Stimulated activated effector memory CD8-positive, alpha-beta T cell treated with anti-CD3 and anti-CD28 coated beads, Interleukin-12 subunit alpha, Interleukin-12 subunit beta, amount 100 ng/mL, for 72 hours (primary cell): ENCODE data around the gene SBK3.

ENCODE experiments used
- ATAC-seq: fragments of 150-1000 bp; cut with Tn5 transposase; 2 replicates; pipeline ENCODE4 v1.10.0; 2021
- DNase-seq, 2 donors: peaks; one replicate each; pipeline ENCODE4 v3.0.0; 2021 to 2022; ENCODE audit warnings: low spot score in 2 of 2
- H3K27ac Mint-ChIP-seq: one replicate; pipeline ENCODE4 v1.8.0; 2022; ENCODE audit warnings: mild to moderate bottlenecking, mixed read lengths
- H3K36me3 Mint-ChIP-seq: one replicate; pipeline ENCODE4 v1.8.0; 2022; ENCODE audit warnings: mild to moderate bottlenecking, mixed read lengths
- H3K4me1 Mint-ChIP-seq: one replicate; pipeline ENCODE4 v1.8.0; 2022; ENCODE audit warnings: mixed read lengths
- H3K4me3 Mint-ChIP-seq: one replicate; pipeline ENCODE4 v1.8.0; 2022; ENCODE audit warnings: mild to moderate bottlenecking, mixed read lengths
- H3K9me3 Mint-ChIP-seq: one replicate; pipeline ENCODE4 v1.8.0; 2022; ENCODE audit warnings: mixed read lengths

The SBK3 gene

DNA sequence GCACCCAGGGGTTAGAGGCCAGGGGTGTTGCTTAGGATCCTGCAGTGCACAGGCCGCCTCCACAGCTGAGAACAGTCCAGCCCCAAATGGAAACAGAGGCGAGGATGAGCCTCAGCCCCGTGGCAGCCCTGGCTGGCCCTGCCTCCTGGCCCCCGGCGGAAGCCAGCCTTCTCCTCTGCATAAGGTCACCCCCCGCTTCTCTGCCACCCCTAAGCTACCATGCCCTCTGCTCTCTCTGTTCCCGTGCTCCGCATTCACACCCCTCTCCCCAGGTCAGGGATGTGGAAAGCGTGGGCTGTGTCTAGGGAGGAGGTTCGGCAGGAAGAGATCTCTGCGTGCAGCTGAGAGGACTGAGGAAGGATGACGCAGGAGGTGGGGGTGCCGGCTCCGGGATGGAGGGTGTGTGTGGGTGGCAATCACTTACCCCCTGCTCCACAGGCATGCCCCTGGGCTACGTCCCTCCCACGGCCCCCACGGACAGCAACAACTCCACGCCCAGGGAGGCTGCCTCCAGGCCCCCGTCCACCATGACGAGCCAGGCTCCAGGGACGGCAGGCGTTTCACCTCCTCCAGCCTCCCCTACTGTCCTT is 51.1 kb downstream of the SBK3 start:
- Mint-ChIP-seq H3K4me3 (peak overlapping the region; percentile 31), H3K27ac (peak overlapping the region; percentile 32)

DNA sequence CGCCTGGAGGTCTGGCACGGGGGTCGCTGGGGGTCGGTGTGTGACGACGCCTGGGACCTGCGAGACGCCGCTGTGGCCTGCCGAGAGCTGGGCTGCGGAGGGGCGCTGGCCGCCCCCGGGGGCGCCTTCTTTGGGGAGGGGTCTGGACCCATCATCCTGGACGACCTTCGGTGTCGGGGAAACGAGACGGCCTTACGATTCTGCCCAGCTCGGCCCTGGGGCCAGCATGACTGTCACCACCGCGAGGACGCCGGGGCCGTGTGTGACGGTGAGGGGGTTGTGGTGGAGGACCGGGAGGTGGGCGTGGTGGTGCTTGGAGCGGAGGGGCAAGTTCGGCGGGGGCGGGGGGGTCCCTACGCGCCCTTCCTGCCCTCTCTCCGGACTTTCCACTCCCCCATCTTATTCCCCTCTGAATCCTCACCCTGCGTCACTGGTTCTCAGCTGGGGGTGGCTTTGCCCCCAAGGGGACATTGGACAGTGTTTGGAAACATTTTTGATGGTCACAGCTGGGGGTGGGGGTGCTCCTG is 51.6 kb downstream of the SBK3 start:
- H3K27ac Mint-ChIP-seq = peak overlapping the region; percentile 32
- no peaks in the 10 kb centered on the region for H3K36me3 Mint-ChIP-seq
- no peaks in the 10 kb centered on the region for H3K4me1 Mint-ChIP-seq
- no peaks in the 10 kb centered on the region for H3K9me3 Mint-ChIP-seq
- peak overlapping the region; percentile 31 for H3K4me3 Mint-ChIP-seq
- DNase-seq (no peak), ATAC-seq (no peak)

More for the DNA sequence above, 51.1 kb downstream of the SBK3 start:
- Mint-ChIP-seq H3K36me3 (no peaks in the 10 kb centered on the region), H3K9me3 (no peaks in the 10 kb centered on the region), H3K4me1 (no peaks in the 10 kb centered on the region)
- DNase-seq = no peak
- peak; percentile 42 for ATAC-seq

DNA sequence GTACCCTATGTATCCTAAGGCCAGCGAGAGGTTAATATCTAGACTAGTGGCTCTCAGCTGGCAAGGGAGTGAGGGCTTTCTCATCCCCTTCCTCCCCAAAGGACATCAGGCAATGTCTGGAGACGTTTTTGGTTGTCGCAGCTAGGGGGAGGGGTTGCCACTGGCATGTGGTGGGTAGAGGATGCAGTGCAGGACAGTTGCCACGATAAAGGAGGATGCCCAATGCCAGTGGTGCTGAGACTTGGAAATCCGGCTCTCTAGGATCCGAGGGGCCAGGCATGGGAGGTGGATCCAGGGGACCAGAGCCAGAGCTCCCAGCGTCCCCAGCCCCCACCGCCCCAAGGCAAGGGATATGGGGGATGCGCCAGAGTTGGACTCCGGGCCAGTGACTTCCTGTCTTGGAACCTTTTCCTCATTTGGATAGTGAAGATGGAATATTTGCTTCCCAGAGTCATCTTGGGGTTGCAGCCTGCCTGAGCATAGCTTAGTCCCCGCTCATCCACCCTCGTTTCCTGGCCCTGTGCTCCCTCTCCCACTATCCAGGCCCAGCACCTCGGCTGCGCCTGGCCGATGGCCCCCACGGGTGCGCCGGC is 52.2 kb downstream of the SBK3 start:
- Mint-ChIP-seq H3K9me3 (no peaks in the 10 kb centered on the region), H3K4me1 (no peaks in the 10 kb centered on the region), H3K36me3 (no peaks in the 10 kb centered on the region), H3K27ac (no peak overlapping the region), H3K4me3 (no peak overlapping the region)
- ATAC-seq (no peak), DNase-seq (no peak)

DNA sequence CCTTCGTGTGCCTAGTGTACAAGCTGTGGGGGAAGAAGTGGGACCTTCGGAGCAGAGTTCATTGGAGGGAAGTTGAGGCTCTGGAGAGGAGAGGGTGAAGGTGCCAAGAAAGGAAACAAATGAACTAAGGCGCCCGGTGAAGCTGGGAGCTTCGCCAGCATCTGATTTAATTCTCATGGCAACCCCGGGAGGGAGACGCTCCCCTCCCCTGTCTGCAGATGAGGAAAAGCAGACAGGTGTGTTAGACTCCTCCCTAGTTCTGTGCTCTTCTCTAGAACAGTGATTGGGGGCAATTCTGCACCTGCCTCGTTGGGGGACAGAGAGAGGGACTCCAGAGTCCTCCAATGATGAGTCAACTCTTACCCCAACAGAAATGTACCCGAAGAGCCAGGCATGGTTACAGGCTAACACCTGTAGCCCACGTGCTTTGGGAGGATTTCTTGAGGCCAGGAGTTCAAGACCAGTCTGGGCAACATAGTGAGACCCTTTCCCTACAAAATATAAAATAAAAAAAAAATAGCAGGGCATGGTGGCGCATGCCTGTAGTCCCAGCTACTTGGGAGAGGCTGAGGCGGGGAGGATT is 52.9 kb downstream of the SBK3 start:
- Mint-ChIP-seq H3K4me1 (peaks cover 6% of the 10 kb centered on the region), H3K4me3 (no peak overlapping the region), H3K36me3 (peaks cover 4% of the 10 kb centered on the region), H3K27ac (no peak overlapping the region), H3K9me3 (no peaks in the 10 kb centered on the region)
- no peak for DNase-seq
- no peak for ATAC-seq

DNA sequence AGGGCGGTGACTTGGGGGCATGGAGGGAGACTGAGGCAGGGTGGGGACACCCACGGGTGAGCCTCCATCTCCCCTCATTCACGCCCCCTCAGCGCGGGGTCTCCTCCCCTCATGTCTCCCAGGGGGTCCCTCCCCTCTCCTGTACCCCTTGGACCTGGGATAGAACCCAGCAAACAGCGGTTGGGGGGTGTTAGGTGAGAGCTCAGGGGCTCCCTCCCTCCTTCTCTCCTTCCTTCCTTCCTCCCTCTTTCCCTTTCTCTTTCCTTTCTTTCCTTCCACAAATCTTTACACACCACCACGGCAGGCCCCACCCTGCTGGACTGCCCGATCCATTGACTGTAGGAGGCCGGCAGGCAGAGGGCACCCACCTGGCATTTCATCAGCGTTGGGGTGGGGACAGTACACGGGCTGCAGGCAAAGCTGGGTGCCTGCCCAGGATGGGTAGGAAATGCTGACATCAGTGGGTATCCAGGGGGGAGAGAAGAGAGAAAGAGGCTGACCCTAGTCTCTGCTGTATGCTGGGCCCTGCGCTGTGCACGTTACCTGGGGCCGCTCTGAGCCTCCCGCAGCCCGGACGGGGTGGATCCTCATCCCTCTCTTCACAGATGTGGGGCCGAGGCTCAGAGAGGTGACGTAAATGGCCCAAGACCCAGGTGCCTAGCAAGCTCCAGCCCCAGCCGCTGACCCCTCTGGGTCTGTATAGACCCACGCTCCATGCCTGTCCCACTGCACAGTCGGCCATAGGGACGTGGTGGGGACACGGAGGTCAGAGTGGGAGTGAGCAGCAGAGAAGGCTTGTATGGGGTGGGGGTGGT is 53.6 kb downstream of the SBK3 start:
- Mint-ChIP-seq H3K4me1 (peaks cover 12% of the 10 kb centered on the region), H3K27ac (no peak overlapping the region), H3K4me3 (no peak overlapping the region), H3K9me3 (no peaks in the 10 kb centered on the region), H3K36me3 (peaks cover 7% of the 10 kb centered on the region)
- no peak for ATAC-seq
- no peak for DNase-seq
